Measurements from ENCODE around the gene EWSR1.

EWSR1 gene

DNA sequence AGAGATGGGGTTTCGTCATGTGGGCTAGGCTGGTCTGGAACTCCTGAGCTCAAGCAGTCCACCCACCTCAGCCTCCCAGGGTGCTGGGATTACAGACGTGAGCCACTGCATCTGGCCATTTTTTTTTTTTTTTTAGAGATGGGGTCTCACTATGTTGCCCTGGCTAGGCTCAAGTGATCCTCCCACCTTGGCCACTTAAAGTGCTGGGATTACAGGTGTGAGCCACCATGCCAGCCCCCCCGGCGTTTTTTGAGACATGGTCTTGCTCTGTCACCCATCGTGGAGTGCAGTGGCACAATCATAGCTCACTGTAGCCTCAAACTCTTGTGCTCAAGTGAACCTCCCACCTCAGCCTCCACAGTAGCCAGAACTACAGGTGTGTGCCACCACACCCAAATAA lies 16.8 kb upstream of the EWSR1 start:
- CTCF ChIA-PET: no interaction called here
- POLR2A ChIA-PET: no interaction called here

DNA sequence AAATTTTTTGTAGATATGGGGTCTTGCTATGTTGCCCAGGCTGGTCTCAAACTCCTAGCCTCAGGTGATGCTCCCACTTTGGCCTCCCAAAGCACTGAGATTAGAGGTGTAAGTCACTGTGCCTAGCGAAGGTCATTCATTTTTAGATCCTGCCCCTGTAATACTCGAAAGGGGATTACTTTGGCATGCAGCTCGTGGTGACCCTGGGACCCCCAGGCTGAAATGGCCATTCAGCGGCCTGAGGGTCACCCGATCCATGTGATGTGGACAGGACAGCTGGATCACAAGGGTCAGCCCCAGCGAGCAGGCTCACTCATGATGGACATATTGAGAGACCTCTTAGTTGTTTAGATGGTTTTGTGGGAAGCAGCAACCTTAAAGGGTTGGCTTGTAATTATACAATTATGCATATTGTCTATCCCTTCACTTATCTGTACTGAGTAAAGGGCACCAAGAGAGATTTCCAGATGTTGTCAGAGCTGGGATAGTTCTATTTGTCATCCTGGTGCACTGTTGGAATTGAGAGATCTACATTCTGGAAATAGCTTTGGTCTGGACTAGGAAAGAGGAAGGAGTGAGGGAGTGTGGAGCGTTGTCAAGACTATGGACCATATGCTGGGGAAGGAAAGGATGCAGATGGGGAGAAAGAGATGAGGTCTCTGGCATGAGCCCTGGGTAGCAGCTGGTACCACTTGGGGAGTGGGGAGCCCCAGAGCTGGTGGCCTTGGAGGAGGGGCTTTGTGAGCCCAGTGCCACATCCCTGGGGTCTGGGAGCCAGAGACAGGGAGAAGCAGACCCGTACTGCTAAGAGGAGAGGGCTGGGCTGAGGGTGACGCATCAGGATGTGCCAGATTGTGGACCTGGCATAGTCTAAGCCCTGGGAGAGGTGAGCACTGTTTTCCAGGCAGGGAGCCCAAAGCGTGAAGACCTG lies 15.8 kb upstream of the EWSR1 start:
- Histone ChIP-seq H3K27me3 (replicated peaks in 2 of 5; ENCODE audit: control insufficient read depth in 4 of 5, insufficient read depth in 5 of 5, low read length in 4 of 5) (no peaks in the 10 kb centered on the region), H3K36me3 (ENCODE audit: control insufficient read depth in 4 of 4, insufficient read depth in 4 of 4, low read length in 3 of 4) (peaks cover 9 to 54% (median 20%) of the 10 kb centered on the region in 4 experiments), H3K27ac (ENCODE audit: insufficient read depth in 1 of 2, low read depth in 1 of 2, low read length in 2 of 2, poor library complexity in 1 of 2, severe bottlenecking in 2 of 2) (no peak overlapping the region), H3K4me3 (ENCODE audit: control insufficient read depth in 1 of 7, extremely low read depth in 1 of 7, insufficient read depth in 4 of 7, low read depth in 2 of 7, low read length in 6 of 7) (no peak overlapping the region), H3K9me3 (ENCODE audit: control extremely low read depth in 1 of 5, control insufficient read depth in 4 of 5, insufficient read depth in 2 of 5, low read depth in 1 of 5, low read length in 4 of 5) (no peaks in the 10 kb centered on the region), H3K4me1 (ENCODE audit: control extremely low read depth in 1 of 4, control insufficient read depth in 4 of 4, insufficient read depth in 4 of 4, low read length in 3 of 4) (no peaks in the 10 kb centered on the region)
- WGBS (ENCODE audit: insufficient coverage): 96% methylated on average over 10 of the region's 10 CpGs
- no peak for DNase-seq
- POLR2A ChIA-PET: no interaction called here
- CTCF ChIA-PET: interaction anchor here (0.6 kb wide), 1 partner anchor 419 kb away, joined by 3 read pairs; no protein-coding TSS in a partner anchor

More for the DNA sequence above, 16.8 kb upstream of the EWSR1 start:
- DNase-seq: no peak
- Histone ChIP-seq H3K9me3 (ENCODE audit: control extremely low read depth in 1 of 5, control insufficient read depth in 4 of 5, insufficient read depth in 2 of 5, low read depth in 1 of 5, low read length in 4 of 5) (no peaks in the 10 kb centered on the region), H3K27ac (ENCODE audit: insufficient read depth in 1 of 2, low read depth in 1 of 2, low read length in 2 of 2, poor library complexity in 1 of 2, severe bottlenecking in 2 of 2) (no peak overlapping the region), H3K27me3 (replicated peaks in 2 of 5; ENCODE audit: control insufficient read depth in 4 of 5, insufficient read depth in 5 of 5, low read length in 4 of 5) (no peaks in the 10 kb centered on the region), H3K4me1 (ENCODE audit: control extremely low read depth in 1 of 4, control insufficient read depth in 4 of 4, insufficient read depth in 4 of 4, low read length in 3 of 4) (no peaks in the 10 kb centered on the region), H3K36me3 (ENCODE audit: control insufficient read depth in 4 of 4, insufficient read depth in 4 of 4, low read length in 3 of 4) (peaks cover 9 to 52% (median 23%) of the 10 kb centered on the region in 4 experiments), H3K4me3 (ENCODE audit: control insufficient read depth in 1 of 7, extremely low read depth in 1 of 7, insufficient read depth in 4 of 7, low read depth in 2 of 7, low read length in 6 of 7) (no peak overlapping the region)
- 100% methylated on average over 4 of the region's 5 CpGs for WGBS (ENCODE audit: insufficient coverage)

GRCh38 chr22:29253561-29254285 lies 14.3 kb upstream of the EWSR1 start:
- no peaks in the 10 kb centered on the region for H3K27me3 ChIP-seq (replicated peaks in 2 of 5; ENCODE audit: control insufficient read depth in 4 of 5, insufficient read depth in 5 of 5, low read length in 4 of 5)
- no peak overlapping the region for H3K27ac ChIP-seq (ENCODE audit: insufficient read depth in 1 of 2, low read depth in 1 of 2, low read length in 2 of 2, poor library complexity in 1 of 2, severe bottlenecking in 2 of 2)
- ChIA-PET POLR2A (no interaction called here), CTCF (interaction anchor here (0.6 to 1.5 kb wide), 3 partner anchors 9 to 212 kb away, joined by 3 read pairs; no protein-coding TSS in a partner anchor)
- DNase-seq: no peak
- H3K4me3 ChIP-seq (ENCODE audit: control insufficient read depth in 1 of 7, extremely low read depth in 1 of 7, insufficient read depth in 4 of 7, low read depth in 2 of 7, low read length in 6 of 7): no peak overlapping the region
- no peaks in the 10 kb centered on the region for H3K9me3 ChIP-seq (ENCODE audit: control extremely low read depth in 1 of 5, control insufficient read depth in 4 of 5, insufficient read depth in 2 of 5, low read depth in 1 of 5, low read length in 4 of 5)
- H3K36me3 ChIP-seq (ENCODE audit: control insufficient read depth in 4 of 4, insufficient read depth in 4 of 4, low read length in 3 of 4): peaks cover 11 to 58% (median 23%) of the 10 kb centered on the region in 4 experiments
- no peaks in the 10 kb centered on the region for H3K4me1 ChIP-seq (ENCODE audit: control extremely low read depth in 1 of 4, control insufficient read depth in 4 of 4, insufficient read depth in 4 of 4, low read length in 3 of 4)
- WGBS (ENCODE audit: insufficient coverage): 92% methylated on average over 9 of the region's 14 CpGs

- Histone ChIP-seq H3K4me3 (ENCODE audit: control insufficient read depth in 1 of 7, extremely low read depth in 1 of 7, insufficient read depth in 4 of 7, low read depth in 2 of 7, low read length in 6 of 7) (no peak overlapping the region), H3K36me3 (ENCODE audit: control insufficient read depth in 4 of 4, insufficient read depth in 4 of 4, low read length in 3 of 4) (peaks cover 11 to 60% (median 24%) of the 10 kb centered on the region in 4 experiments), H3K27me3 (replicated peaks in 2 of 5; ENCODE audit: control insufficient read depth in 4 of 5, insufficient read depth in 5 of 5, low read length in 4 of 5) (no peaks in the 10 kb centered on the region), H3K4me1 (ENCODE audit: control extremely low read depth in 1 of 4, control insufficient read depth in 4 of 4, insufficient read depth in 4 of 4, low read length in 3 of 4) (no peaks in the 10 kb centered on the region), H3K9me3 (ENCODE audit: control extremely low read depth in 1 of 5, control insufficient read depth in 4 of 5, insufficient read depth in 2 of 5, low read depth in 1 of 5, low read length in 4 of 5) (no peaks in the 10 kb centered on the region), H3K27ac (ENCODE audit: insufficient read depth in 1 of 2, low read depth in 1 of 2, low read length in 2 of 2, poor library complexity in 1 of 2, severe bottlenecking in 2 of 2) (no peak overlapping the region)
- no peak for DNase-seq
- ChIA-PET POLR2A (no interaction called here), CTCF (interaction anchor here (0.6 to 1.5 kb wide), 3 partner anchors 9 to 213 kb away, joined by 3 read pairs; no protein-coding TSS in a partner anchor)
- 80% methylated on average over 4 of the region's 4 CpGs for WGBS (ENCODE audit: insufficient coverage)
These were observed 13.8 kb upstream of the EWSR1 start for GRCh38 chr22:29254286-29254660.

GRCh38 chr22:29255064-29255621 lies 12.9 kb upstream of the EWSR1 start:
- H3K27ac ChIP-seq (ENCODE audit: insufficient read depth in 1 of 2, low read depth in 1 of 2, low read length in 2 of 2, poor library complexity in 1 of 2, severe bottlenecking in 2 of 2): no peak overlapping the region
- H3K4me1 ChIP-seq (ENCODE audit: control extremely low read depth in 1 of 4, control insufficient read depth in 4 of 4, insufficient read depth in 4 of 4, low read length in 3 of 4): no peaks in the 10 kb centered on the region
- DNase-seq: no peak
- POLR2A ChIA-PET: no interaction called here
- peaks cover 11 to 62% (median 29%) of the 10 kb centered on the region in 4 experiments for H3K36me3 ChIP-seq (ENCODE audit: control insufficient read depth in 4 of 4, insufficient read depth in 4 of 4, low read length in 3 of 4)
- 94% methylated on average over 11 of the region's 11 CpGs for WGBS (ENCODE audit: insufficient coverage)
- H3K27me3 ChIP-seq (replicated peaks in 2 of 5; ENCODE audit: control insufficient read depth in 4 of 5, insufficient read depth in 5 of 5, low read length in 4 of 5): no peaks in the 10 kb centered on the region
- CTCF ChIA-PET: interaction anchor here (0.5 to 1.4 kb wide), 2 partner anchors 10 to 21 kb away, joined by 3 to 6 read pairs; no protein-coding TSS in a partner anchor
- no peaks in the 10 kb centered on the region for H3K9me3 ChIP-seq (ENCODE audit: control extremely low read depth in 1 of 5, control insufficient read depth in 4 of 5, insufficient read depth in 2 of 5, low read depth in 1 of 5, low read length in 4 of 5)
- no peak overlapping the region for H3K4me3 ChIP-seq (ENCODE audit: control insufficient read depth in 1 of 7, extremely low read depth in 1 of 7, insufficient read depth in 4 of 7, low read depth in 2 of 7, low read length in 6 of 7)

- ChIA-PET POLR2A (no interaction called here), CTCF (interaction anchor here (0.7 to 1.5 kb wide), 3 partner anchors 10 to 14 kb away, joined by 3 to 6 read pairs (median 4); no protein-coding TSS in a partner anchor)
- no peaks in the 10 kb centered on the region for H3K4me1 ChIP-seq (ENCODE audit: control extremely low read depth in 1 of 4, control insufficient read depth in 4 of 4, insufficient read depth in 4 of 4, low read length in 3 of 4)
- no peak overlapping the region for H3K27ac ChIP-seq (ENCODE audit: insufficient read depth in 1 of 2, low read depth in 1 of 2, low read length in 2 of 2, poor library complexity in 1 of 2, severe bottlenecking in 2 of 2)
- DNase-seq: no peak
- H3K27me3 ChIP-seq (replicated peaks in 2 of 5; ENCODE audit: control insufficient read depth in 4 of 5, insufficient read depth in 5 of 5, low read length in 4 of 5): no peaks in the 10 kb centered on the region
- H3K36me3 ChIP-seq (ENCODE audit: control insufficient read depth in 4 of 4, insufficient read depth in 4 of 4, low read length in 3 of 4): peaks cover 11 to 74% (median 37%) of the 10 kb centered on the region in 4 experiments
- WGBS (ENCODE audit: insufficient coverage): 100% methylated on average over 7 of the region's 8 CpGs
- H3K9me3 ChIP-seq (ENCODE audit: control extremely low read depth in 1 of 5, control insufficient read depth in 4 of 5, insufficient read depth in 2 of 5, low read depth in 1 of 5, low read length in 4 of 5): no peaks in the 10 kb centered on the region
- no peak overlapping the region for H3K4me3 ChIP-seq (ENCODE audit: control insufficient read depth in 1 of 7, extremely low read depth in 1 of 7, insufficient read depth in 4 of 7, low read depth in 2 of 7, low read length in 6 of 7)
These were observed 11.3 kb upstream of the EWSR1 start for GRCh38 chr22:29256606-29257325.
